ENCODE data around the gene NCOR2.

DNA sequence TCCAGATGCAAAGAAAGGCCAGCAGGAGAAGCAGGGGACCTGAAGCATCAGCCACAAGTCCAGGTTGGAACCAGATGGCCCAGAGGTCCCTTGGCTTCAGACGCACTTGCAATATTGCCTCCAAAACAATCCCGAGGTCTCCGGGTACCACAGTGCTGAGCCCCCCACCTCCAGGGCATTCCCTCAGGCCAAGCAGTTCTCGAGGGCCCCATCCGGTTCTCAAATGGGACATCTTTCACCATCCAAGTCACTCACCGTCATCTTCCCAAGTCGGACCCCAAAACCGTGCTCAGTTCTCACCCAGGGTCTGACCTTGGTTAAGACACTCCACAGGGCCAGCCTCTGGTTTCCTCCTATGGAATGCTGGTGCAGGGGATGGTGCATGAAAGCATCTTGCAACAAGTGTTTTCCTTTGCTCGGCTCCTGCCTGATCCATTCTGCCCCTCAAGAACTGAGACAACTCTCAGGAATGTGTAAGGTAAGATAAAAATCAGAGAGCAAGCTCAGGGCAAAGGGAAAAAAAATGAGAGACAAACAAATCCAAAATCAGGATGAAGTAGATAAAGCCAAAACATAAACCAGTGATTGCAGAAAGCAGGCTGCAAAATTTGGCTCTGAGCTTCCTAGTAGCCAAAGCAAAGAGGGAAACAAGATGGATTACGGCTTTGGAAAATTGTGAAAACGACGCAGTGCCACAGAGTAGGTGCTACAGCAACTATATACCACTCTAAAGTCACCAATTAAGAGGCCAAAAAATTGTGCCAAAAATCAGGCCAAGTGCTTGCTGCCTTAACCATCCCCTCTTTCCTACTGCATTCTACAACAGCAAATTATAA is 8.0 kb downstream of the NCOR2 start:
- TF ChIP-seq EZH2 (IDR thresholded peaks at IDR 0.05; ENCODE audit: borderline replicate concordance, low read depth, low read length, severe bottlenecking) (no peak), FOS (IDR thresholded peaks at IDR 0.05; ENCODE audit: borderline replicate concordance, insufficient read depth, low read length) (no peak), GATA2 (IDR thresholded peaks at IDR 0.05; ENCODE audit: insufficient read depth, insufficient read length, low read depth, low read length) (no peak), POLR2A (IDR thresholded peaks at IDR 0.05; ENCODE audit: low read depth, low read length) (no peak), MYC (IDR thresholded peaks at IDR 0.05; ENCODE audit: low read depth, low read length) (no peak), POLR2AphosphoS5 (IDR thresholded peaks at IDR 0.05; ENCODE audit: insufficient read depth, low read depth, low read length) (no peak)
- TF ChIP-seq, protein P1, sequence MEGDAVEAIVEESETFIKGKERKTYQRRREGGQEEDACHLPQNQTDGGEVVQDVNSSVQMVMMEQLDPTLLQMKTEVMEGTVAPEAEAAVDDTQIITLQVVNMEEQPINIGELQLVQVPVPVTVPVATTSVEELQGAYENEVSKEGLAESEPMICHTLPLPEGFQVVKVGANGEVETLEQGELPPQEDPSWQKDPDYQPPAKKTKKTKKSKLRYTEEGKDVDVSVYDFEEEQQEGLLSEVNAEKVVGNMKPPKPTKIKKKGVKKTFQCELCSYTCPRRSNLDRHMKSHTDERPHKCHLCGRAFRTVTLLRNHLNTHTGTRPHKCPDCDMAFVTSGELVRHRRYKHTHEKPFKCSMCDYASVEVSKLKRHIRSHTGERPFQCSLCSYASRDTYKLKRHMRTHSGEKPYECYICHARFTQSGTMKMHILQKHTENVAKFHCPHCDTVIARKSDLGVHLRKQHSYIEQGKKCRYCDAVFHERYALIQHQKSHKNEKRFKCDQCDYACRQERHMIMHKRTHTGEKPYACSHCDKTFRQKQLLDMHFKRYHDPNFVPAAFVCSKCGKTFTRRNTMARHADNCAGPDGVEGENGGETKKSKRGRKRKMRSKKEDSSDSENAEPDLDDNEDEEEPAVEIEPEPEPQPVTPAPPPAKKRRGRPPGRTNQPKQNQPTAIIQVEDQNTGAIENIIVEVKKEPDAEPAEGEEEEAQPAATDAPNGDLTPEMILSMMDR (IDR thresholded peaks at IDR 0.05; ENCODE audit: extremely low read depth in 1 of 2, insufficient read depth in 1 of 2, low read depth in 1 of 2, low read length in 2 of 2), result no peak
- TF ChIP-seq, protein P2, sequence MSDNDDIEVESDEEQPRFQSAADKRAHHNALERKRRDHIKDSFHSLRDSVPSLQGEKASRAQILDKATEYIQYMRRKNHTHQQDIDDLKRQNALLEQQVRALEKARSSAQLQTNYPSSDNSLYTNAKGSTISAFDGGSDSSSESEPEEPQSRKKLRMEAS (IDR thresholded peaks at IDR 0.05; ENCODE audit: insufficient read depth, insufficient read length), result no peak
